ENCODE results near the gene GRID1. TPM values are rescaled to one million over a fixed set of nuclear protein-coding genes. Genes with fewer than 3 reads are reported as not detected.

The GRID1 gene
- total RNA-seq, 2 donors from 2014 or later = 0.37 to 0.67 TPM

- Histone ChIP-seq H3K36me3 (no peaks in the 10 kb centered on the region), H3K27me3 (no peaks in the 10 kb centered on the region), H3K27ac (no peak overlapping the region), H3K4me1 (no peaks in the 10 kb centered on the region), H3K4me3 (no peak overlapping the region), H3K9me3 (no peaks in the 10 kb centered on the region)
- peak; percentile 32 for DNase-seq (ENCODE audit: low spot score)
- TF ChIP-seq CTCF (IDR thresholded peaks at IDR 0.05) = no peak
Measured at GRCh38 chr10:86083664-86084175, 282.9 kb downstream of the GRID1 start.

GRCh38 chr10:86083206-86083605 is 283.4 kb downstream of the GRID1 start:
- H3K4me3 ChIP-seq = no peak overlapping the region
- no peak overlapping the region for H3K27ac ChIP-seq
- TF ChIP-seq CTCF (IDR thresholded peaks at IDR 0.05) = no peak
- no peaks in the 10 kb centered on the region for H3K9me3 ChIP-seq
- H3K27me3 ChIP-seq = no peaks in the 10 kb centered on the region
- H3K4me1 ChIP-seq = no peaks in the 10 kb centered on the region
- H3K36me3 ChIP-seq = no peaks in the 10 kb centered on the region
- DNase-seq (ENCODE audit: low spot score) = no peak

GRCh38 chr10:86082556-86082955 is 284.0 kb downstream of the GRID1 start:
- Histone ChIP-seq H3K27ac (no peak overlapping the region), H3K36me3 (no peaks in the 10 kb centered on the region), H3K4me1 (no peaks in the 10 kb centered on the region), H3K9me3 (no peaks in the 10 kb centered on the region), H3K27me3 (no peaks in the 10 kb centered on the region), H3K4me3 (no peak overlapping the region)
- TF ChIP-seq CTCF (IDR thresholded peaks at IDR 0.05) = no peak
- peak; percentile 48 for DNase-seq (ENCODE audit: low spot score)

- no peak for TF ChIP-seq CTCF (IDR thresholded peaks at IDR 0.05)
- Histone ChIP-seq H3K27ac (no peak overlapping the region), H3K4me1 (no peaks in the 10 kb centered on the region), H3K36me3 (no peaks in the 10 kb centered on the region), H3K9me3 (no peaks in the 10 kb centered on the region), H3K27me3 (no peaks in the 10 kb centered on the region), H3K4me3 (no peak overlapping the region)
- DNase-seq (ENCODE audit: low spot score) = peak; percentile 42
Measured at GRCh38 chr10:86079088-86079487, 287.5 kb downstream of the GRID1 start.

GRCh38 chr10:86078639-86079035 is 288.0 kb downstream of the GRID1 start:
- TF ChIP-seq CTCF (IDR thresholded peaks at IDR 0.05) = no peak
- DNase-seq (ENCODE audit: low spot score) = peak; percentile 38

More at GRCh38 chr10:86078639-86079035, 288.0 kb downstream of the GRID1 start:
- Histone ChIP-seq H3K27ac (no peak overlapping the region), H3K9me3 (no peaks in the 10 kb centered on the region), H3K27me3 (no peaks in the 10 kb centered on the region), H3K36me3 (no peaks in the 10 kb centered on the region), H3K4me3 (no peak overlapping the region), H3K4me1 (no peaks in the 10 kb centered on the region)
